Subcutaneous adipose tissue (tissue), 4 donors: Measurements from ENCODE around the gene MAGI1. TPM values are rescaled to one million over a fixed set of nuclear protein-coding genes. Genes with fewer than 3 reads are reported as not detected.

Source experiments
- CTCF ChIP-seq: fragments of 450-650 bp; IDR thresholded peaks from one replicate; pipeline ENCODE4 v1.5.1; 2016; ENCODE audit warnings: low read depth, mild to moderate bottlenecking, control low read depth, antibody characterized with exemption, moderate library complexity
- total RNA-seq, 4 donors: library from RNA; depleted of rRNA; stranded (reverse); fragments of >200 nt; gene quantifications; one replicate each; pipeline ENCODE4 v1.1.0, GENCODE V29; 2016

The MAGI1 gene
- total RNA-seq, 4 donors from 2014 or later = 15.3 to 56.9 (median 35.4) TPM

- no peak for TF ChIP-seq CTCF
Measured at GRCh38 chr3:65438096-65438495, 600.6 kb downstream of the MAGI1 start.

GRCh38 chr3:65436580-65436979 lies 602.1 kb downstream of the MAGI1 start:
- no peak for TF ChIP-seq CTCF

- no peak for TF ChIP-seq CTCF
Measured at GRCh38 chr3:65433480-65433879, 605.2 kb downstream of the MAGI1 start.

- no peak for TF ChIP-seq CTCF
Measured at GRCh38 chr3:65432388-65433003, 606.2 kb downstream of the MAGI1 start.

- TF ChIP-seq CTCF = no peak
Measured at GRCh38 chr3:65425880-65426279, 612.8 kb downstream of the MAGI1 start.

- no peak for TF ChIP-seq CTCF
Measured at GRCh38 chr3:65422154-65422553, 616.6 kb downstream of the MAGI1 start.

- TF ChIP-seq CTCF = no peak
Measured at GRCh38 chr3:65419233-65419632, 619.5 kb downstream of the MAGI1 start.
